Measurements from ENCODE around the gene ZBTB2. TPM values are rescaled to one million over a fixed set of nuclear protein-coding genes. Genes with fewer than 3 reads are reported as not detected.

ZBTB2 gene
- total RNA-seq, 4 donors from 2014 or later, result 10.9 to 12.3 (median 11.3) TPM

- TF ChIP-seq, protein P1, sequence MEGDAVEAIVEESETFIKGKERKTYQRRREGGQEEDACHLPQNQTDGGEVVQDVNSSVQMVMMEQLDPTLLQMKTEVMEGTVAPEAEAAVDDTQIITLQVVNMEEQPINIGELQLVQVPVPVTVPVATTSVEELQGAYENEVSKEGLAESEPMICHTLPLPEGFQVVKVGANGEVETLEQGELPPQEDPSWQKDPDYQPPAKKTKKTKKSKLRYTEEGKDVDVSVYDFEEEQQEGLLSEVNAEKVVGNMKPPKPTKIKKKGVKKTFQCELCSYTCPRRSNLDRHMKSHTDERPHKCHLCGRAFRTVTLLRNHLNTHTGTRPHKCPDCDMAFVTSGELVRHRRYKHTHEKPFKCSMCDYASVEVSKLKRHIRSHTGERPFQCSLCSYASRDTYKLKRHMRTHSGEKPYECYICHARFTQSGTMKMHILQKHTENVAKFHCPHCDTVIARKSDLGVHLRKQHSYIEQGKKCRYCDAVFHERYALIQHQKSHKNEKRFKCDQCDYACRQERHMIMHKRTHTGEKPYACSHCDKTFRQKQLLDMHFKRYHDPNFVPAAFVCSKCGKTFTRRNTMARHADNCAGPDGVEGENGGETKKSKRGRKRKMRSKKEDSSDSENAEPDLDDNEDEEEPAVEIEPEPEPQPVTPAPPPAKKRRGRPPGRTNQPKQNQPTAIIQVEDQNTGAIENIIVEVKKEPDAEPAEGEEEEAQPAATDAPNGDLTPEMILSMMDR (IDR thresholded peaks at IDR 0.05), result no peak
- no peak for TF ChIP-seq POLR2A (IDR thresholded peaks at IDR 0.05)
- intact Hi-C loops (cut with DNase I; ENCODE audit: low total_unique reads), result no loop called here
- H3K4me3 ChIP-seq (ENCODE audit: low read depth, poor library complexity, severe bottlenecking), result peak overlapping the region; percentile 79
- peak; percentile 96 to 99 for DNase-seq (ENCODE audit: low spot score in 2 of 2)
- WGBS, 2 donors, result 0 to 1% methylated on average over 6 to 39 of the region's 79 CpGs
These were observed 996 bp downstream of the ZBTB2 start for GRCh38 chr6:151390276-151390850.

DNA sequence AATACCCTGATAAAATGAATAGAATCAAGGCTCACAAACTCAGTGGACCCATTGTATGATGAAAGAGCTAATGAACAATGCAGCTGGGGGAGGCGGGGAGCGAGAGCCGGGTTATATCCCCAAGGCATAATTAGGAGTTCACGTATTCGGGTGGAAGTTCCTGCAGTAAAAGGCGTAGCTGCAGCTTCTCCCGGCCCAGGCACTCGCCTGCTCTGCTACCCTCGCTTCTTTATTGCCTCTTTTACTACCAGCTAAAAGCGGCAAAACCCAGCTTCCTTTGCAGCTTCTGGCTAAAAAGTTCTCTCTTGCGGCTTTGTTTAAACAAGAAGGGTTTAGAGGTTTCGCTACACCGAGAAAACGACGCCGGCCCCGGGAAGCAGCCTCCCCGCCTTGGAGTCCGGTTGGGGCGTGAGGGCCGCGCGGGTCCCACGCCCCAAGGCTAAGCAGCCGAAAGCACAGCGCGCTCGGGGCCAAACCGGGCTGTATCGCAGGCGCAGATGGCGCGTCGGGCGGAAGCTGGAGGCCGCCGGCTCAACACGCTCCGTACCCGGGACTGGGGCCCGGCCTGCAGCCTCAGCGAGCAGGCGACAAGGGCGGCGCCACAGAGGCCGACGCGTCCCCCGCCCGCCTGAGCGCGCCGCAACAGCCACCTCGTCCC is 1.6 kb downstream of the ZBTB2 start:
- DNase-seq (ENCODE audit: low spot score in 2 of 2), result peak; percentile 71 to 94
- H3K4me3 ChIP-seq (ENCODE audit: low read depth, poor library complexity, severe bottlenecking), result peak overlapping the region; percentile 62
- WGBS, 2 donors, result 0 to 1% methylated on average over 17 to 28 of the region's 54 CpGs
- TF ChIP-seq, protein P1 (IDR thresholded peaks at IDR 0.05), result no peak
- no peak for TF ChIP-seq POLR2A (IDR thresholded peaks at IDR 0.05)
- intact Hi-C loops (cut with DNase I; ENCODE audit: low total_unique reads), result no loop called here

GRCh38 chr6:151388997-151389617 is 2.3 kb downstream of the ZBTB2 start:
- peak overlapping the region; percentile 62 for H3K4me3 ChIP-seq (ENCODE audit: low read depth, poor library complexity, severe bottlenecking)
- 27 to 31% methylated on average over 12 of the region's 12 CpGs for WGBS, 2 donors
- intact Hi-C loops (cut with DNase I; ENCODE audit: low total_unique reads), result no loop called here
- DNase-seq (ENCODE audit: low spot score in 2 of 2), result no peak
- TF ChIP-seq, protein P1 (IDR thresholded peaks at IDR 0.05), result no peak
- TF ChIP-seq POLR2A (IDR thresholded peaks at IDR 0.05), result no peak

DNA sequence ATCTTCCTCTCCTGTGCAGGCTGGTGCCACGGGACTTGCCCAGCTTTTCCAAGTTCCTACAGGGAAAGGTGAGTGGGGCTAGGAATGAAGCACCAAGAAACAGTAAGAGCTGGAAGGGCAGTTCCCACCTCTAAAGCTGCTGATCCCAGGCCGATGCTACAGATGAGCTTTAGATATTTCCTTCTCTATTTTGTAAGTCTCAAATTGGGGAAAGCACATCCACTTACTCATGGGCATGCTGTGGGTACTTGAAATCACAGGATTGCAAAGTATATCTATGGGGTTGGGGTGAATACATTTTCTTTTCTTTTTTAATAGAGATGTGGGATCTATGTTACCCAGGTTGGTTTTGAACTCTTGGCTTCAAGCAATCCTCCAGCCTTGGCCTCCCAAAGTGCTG is 3.1 kb downstream of the ZBTB2 start:
- TF ChIP-seq POLR2A (IDR thresholded peaks at IDR 0.05), result no peak
- TF ChIP-seq, protein P1 (IDR thresholded peaks at IDR 0.05), result no peak
- no peak overlapping the region for H3K4me3 ChIP-seq (ENCODE audit: low read depth, poor library complexity, severe bottlenecking)
- DNase-seq (ENCODE audit: low spot score in 2 of 2), result no peak
- 88 to 92% methylated on average over 2 of the region's 2 CpGs for WGBS, 2 donors
- intact Hi-C loops (cut with DNase I; ENCODE audit: low total_unique reads), result no loop called here

GRCh38 chr6:151387175-151387970 is 4.0 kb downstream of the ZBTB2 start:
- no peak for DNase-seq (ENCODE audit: low spot score in 2 of 2)
- no peak overlapping the region for H3K4me3 ChIP-seq (ENCODE audit: low read depth, poor library complexity, severe bottlenecking)
- no peak for TF ChIP-seq POLR2A (IDR thresholded peaks at IDR 0.05)
- TF ChIP-seq, protein P1 (IDR thresholded peaks at IDR 0.05), result no peak
- 84 to 88% methylated on average over 11 of the region's 11 CpGs for WGBS, 2 donors
- intact Hi-C loops (cut with DNase I; ENCODE audit: low total_unique reads), result no loop called here
